GM12801 (cell line): ENCODE results near the gene CACNB4.

Experiments
- TF ChIP-seq, protein P1 (sequence below): IDR thresholded peaks from one replicate; pipeline ENCODE4 v1.5.1; 2011; ENCODE audit warnings: control low read depth; ENCODE audit not compliant: insufficient read length; ENCODE audit errors: extremely low read depth

CACNB4 gene

GRCh38 chr2:151824886-151825285 is 274.0 kb downstream of the CACNB4 start:
- TF ChIP-seq, protein P1, sequence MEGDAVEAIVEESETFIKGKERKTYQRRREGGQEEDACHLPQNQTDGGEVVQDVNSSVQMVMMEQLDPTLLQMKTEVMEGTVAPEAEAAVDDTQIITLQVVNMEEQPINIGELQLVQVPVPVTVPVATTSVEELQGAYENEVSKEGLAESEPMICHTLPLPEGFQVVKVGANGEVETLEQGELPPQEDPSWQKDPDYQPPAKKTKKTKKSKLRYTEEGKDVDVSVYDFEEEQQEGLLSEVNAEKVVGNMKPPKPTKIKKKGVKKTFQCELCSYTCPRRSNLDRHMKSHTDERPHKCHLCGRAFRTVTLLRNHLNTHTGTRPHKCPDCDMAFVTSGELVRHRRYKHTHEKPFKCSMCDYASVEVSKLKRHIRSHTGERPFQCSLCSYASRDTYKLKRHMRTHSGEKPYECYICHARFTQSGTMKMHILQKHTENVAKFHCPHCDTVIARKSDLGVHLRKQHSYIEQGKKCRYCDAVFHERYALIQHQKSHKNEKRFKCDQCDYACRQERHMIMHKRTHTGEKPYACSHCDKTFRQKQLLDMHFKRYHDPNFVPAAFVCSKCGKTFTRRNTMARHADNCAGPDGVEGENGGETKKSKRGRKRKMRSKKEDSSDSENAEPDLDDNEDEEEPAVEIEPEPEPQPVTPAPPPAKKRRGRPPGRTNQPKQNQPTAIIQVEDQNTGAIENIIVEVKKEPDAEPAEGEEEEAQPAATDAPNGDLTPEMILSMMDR, result no peak

DNA sequence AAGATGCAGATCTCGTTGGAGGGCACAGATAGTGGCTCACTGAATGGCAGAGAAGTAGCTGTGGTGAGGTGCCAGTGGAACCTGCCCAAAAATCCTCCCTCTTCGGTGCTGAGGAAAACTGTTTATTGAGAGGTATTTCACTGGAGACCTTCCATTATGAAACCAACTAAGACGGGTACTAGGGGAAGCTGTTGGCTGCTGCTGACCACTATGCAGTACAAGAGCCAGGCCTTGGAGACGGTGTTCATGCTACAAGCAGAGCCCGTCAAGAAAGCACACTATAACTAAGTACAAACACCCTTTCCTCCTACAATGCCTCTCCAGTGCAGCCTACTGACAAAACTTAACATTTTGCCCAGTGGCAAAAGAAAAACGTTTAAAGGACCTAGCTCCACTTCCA is 275.2 kb downstream of the CACNB4 start:
- TF ChIP-seq, protein P1, result no peak

- TF ChIP-seq, protein P1, result no peak
These were observed 278.9 kb downstream of the CACNB4 start for GRCh38 chr2:151819920-151820319.

DNA sequence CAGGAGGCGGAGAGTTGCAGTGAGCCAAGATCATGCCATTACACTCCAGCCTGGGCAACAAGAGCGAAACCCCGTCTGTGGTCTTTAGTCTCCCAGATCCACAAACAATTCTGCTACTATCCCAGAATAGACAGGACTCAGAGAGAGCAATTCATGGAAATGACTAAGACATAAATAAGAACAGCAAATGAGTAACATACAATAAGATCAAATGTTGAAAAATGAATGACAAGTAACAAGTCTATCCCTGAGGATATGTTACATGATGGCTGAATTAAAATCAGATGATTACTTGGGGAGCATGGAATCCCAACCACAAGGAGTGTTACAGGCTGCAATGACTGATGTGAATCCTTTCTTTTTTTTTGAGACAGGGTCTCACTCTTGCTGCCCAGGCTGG is 280.9 kb downstream of the CACNB4 start:
- TF ChIP-seq, protein P1, result no peak

- TF ChIP-seq, protein P1, result no peak
These were observed 282.0 kb downstream of the CACNB4 start for GRCh38 chr2:151816843-151817242.

DNA sequence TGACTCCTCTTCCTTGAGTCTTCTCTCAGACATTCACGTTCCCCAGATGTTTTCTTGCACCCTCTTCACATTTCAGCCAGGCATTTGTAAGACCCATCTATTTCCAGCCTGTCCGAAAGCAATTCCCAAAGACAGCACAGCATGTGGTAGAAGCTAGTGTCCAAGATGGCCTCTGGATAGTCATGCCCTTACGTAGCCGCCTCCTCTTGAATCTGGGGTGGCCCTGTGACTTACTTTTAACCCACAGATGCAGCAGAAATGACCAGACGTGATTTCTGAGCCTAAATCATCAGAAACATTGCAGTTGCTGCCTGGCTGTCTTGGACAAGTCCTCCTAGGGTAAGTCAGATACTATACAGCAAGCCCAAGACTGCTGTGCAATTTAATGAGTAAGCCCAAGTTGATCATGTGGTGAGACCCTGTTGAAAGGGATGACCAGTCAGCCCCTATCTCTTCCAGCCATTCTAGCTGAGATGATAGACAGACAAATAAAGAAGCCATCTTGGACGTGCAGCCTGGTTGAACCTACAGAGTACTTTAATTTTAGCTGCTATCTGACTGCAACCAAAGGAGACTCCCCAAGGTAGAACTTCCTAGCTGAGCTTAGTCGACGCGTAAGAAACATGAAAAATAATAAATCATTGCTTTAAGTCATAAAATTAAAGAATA is 282.9 kb downstream of the CACNB4 start:
- TF ChIP-seq, protein P1, result no peak

GRCh38 chr2:151810489-151810888 is 288.4 kb downstream of the CACNB4 start:
- TF ChIP-seq, protein P1, result no peak

DNA sequence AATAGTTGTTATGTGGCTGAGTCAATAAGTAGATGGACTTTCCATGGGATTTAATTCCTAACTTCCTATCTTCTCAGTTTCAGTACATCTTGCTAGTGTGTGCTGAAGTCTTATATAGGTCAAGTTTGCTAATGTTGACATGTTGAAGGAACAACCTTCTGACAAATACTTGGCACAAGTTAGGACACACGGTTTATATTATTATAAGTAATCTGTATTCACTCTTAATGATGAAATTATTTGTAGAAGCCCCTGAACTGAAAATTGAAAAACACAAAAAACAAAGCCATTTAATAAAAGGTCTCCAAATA is 289.8 kb downstream of the CACNB4 start:
- TF ChIP-seq, protein P1, result no peak
